IMR-90 (cell line): ENCODE results near the gene HYCC2.
"Not testable (repeated sequence)": the region's sequence is repeated elsewhere in the genome, so short reads cannot be mapped to it uniquely, and the experiment has no call there.

Experiments
- FOS ChIP-seq: fragments of 150-350 bp; IDR thresholded peaks from 2 replicates; pipeline ENCODE4 v1.6.1; 2016; ENCODE audit warnings: low read depth, low read length
- POLR2A ChIP-seq: IDR thresholded peaks from 2 replicates; pipeline ENCODE4 v1.6.1; 2012; ENCODE audit warnings: mild to moderate bottlenecking, low read depth, low read length
- RAD21 ChIP-seq: IDR thresholded peaks from 2 replicates; pipeline ENCODE4 v1.6.1; 2012; ENCODE audit warnings: low read length, improper control_type of control experiment
- RCOR1 ChIP-seq: IDR thresholded peaks from 2 replicates; pipeline ENCODE4 v1.6.1; 2012; ENCODE audit warnings: mild to moderate bottlenecking, low read length, improper control_type of control experiment; ENCODE audit not compliant: insufficient replicate concordance
- RFX5 ChIP-seq: IDR thresholded peaks from 2 replicates; pipeline ENCODE4 v1.8.0; 2012; ENCODE audit warnings: low read depth, mild to moderate bottlenecking, low read length, moderate library complexity
- SMC3 ChIP-seq: fragments of 150-350 bp; IDR thresholded peaks from 2 replicates; pipeline ENCODE4 v1.6.1; 2016; ENCODE audit warnings: low read depth, mild to moderate bottlenecking, antibody characterized with exemption, low read length, moderate library complexity
- TF ChIP-seq, protein P1 (sequence below): conservative IDR thresholded peaks from 2 replicates; pipeline ENCODE4 v1.5.1; 2012; ENCODE audit warnings: mild to moderate bottlenecking, low read depth, low read length, improper control_type of control experiment
- TF ChIP-seq, protein P2 (sequence below): fragments of 150-350 bp; IDR thresholded peaks from 2 replicates; pipeline ENCODE4 v1.6.1; 2016; ENCODE audit warnings: low read depth, mild to moderate bottlenecking, low read length, moderate library complexity, borderline replicate concordance

DNA sequence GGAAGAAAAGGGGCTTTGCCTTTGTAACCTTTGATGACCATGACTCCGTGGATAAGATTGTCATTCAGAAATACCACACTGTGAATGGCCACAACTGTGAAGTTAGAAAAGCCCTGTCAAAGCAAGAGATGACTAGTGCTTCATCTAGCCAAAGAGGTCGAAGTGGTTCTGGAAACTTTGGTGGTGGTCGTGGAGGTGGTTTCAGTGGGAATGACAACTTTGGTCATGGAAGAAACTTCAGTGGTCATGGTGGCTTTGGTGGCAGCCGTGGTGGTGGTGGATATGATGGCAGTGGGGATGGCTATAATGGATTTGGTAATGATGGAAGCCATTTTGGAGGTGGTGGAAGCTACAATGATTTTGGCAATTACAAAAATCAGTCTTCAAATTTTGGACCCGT, 8.0 kb downstream of the HYCC2 start:
- not testable (repeated sequence) for TF ChIP-seq RCOR1, POLR2A, SMC3, FOS, RAD21, RFX5
- TF ChIP-seq, protein P1, sequence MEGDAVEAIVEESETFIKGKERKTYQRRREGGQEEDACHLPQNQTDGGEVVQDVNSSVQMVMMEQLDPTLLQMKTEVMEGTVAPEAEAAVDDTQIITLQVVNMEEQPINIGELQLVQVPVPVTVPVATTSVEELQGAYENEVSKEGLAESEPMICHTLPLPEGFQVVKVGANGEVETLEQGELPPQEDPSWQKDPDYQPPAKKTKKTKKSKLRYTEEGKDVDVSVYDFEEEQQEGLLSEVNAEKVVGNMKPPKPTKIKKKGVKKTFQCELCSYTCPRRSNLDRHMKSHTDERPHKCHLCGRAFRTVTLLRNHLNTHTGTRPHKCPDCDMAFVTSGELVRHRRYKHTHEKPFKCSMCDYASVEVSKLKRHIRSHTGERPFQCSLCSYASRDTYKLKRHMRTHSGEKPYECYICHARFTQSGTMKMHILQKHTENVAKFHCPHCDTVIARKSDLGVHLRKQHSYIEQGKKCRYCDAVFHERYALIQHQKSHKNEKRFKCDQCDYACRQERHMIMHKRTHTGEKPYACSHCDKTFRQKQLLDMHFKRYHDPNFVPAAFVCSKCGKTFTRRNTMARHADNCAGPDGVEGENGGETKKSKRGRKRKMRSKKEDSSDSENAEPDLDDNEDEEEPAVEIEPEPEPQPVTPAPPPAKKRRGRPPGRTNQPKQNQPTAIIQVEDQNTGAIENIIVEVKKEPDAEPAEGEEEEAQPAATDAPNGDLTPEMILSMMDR: not testable (repeated sequence)
- TF ChIP-seq, protein P2, sequence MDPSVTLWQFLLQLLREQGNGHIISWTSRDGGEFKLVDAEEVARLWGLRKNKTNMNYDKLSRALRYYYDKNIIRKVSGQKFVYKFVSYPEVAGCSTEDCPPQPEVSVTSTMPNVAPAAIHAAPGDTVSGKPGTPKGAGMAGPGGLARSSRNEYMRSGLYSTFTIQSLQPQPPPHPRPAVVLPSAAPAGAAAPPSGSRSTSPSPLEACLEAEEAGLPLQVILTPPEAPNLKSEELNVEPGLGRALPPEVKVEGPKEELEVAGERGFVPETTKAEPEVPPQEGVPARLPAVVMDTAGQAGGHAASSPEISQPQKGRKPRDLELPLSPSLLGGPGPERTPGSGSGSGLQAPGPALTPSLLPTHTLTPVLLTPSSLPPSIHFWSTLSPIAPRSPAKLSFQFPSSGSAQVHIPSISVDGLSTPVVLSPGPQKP: not testable (repeated sequence)
